ENCODE results near the gene CLDN10.

CLDN10 gene

DNA sequence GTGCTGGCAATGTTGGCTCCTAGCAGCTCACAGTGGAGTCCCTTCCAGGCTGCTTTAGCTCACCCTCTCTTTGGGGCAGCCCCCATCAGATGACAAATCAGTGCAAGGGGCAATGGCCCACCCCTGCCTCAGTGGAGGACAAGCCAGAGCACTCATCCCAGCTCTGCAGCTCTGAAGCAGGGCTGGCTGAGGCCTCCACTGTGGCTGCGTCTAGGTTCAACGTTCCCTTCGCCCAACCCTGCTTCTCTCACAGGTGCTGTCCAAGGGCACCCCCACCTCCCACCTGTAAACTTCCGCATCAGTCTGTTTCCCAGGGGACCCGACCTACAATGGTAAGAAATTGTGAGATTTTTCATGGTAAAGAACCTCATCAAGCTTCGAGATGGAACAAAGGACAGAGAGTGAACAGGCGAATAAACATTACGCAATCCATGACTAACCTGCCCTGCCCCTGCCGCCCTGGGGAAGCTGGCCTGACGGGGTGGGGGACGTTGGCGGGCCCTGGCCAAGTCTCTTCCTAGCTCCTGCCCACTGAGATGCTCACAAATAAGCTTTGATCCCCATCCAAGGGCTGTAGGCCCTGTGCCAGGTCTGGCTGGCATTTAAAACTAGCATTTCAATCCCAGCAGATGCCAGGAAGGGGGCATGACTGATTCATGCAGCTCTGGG is 51.5 kb downstream of the CLDN10 start:
- DNase-seq: no peak

DNA sequence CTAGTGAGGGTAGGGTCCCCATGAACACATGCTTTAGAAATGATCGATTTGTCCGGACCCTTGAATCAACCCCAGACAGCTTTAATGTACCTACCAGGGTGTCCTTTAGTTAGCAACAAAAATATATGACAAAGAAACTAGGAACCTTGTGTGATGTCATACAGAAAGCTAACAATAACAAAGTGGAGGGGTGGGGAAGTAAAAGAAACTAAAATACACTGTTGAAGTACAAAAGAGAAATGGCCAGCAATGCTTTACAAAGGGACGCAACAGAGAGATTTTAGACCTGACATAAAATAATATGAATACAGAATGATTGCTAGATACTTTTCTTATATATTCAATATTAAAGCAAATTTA is 52.0 kb downstream of the CLDN10 start:
- DNase-seq: no peak

DNA sequence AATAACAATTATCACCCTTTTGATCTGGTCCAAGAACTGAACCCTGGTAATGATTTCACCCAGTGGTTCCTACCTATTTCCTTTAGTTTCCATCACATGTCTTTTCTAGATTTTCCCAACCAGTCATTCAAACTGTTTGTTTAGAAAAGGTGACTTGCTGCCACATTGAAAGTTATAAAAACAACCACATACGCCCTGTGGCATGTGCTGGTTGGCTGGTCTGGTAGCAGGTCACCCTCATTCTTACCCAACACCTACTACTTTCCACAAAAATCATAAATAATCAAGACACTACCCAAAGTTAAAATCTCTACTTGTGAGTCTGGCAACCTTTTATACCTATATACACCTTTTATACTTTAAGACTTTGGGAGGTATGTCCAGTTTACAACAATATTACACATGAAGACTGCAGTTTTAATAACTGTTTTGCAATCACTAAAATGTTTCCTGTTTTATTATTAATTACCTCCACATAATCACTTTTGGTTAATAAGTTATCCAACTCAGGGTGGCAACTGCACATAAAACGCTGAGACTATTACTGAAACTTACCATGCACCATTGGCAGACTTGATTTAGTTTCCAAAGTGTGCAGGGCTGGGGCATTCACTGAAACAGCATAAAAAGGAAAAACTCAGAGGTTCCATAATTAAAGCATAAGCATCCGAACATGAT is 53.1 kb downstream of the CLDN10 start:
- no peak for DNase-seq

DNA sequence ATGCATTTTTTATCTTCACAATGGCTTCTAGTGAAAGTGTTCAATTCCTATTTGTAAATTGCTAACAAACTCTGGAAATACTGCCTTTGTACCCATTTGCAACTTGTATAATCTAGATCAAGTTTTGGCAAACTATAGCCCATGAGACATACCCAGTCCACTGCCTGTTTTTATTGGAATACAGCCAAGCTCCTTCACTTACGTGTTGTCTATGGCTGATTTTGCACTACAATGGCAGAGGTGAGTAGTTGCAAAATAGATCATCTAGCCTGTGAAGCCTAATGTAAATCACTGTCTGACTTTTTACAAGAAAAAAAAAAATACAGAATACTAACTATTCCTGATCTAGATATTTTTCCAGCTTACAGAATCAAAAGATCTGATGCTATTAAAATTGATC is 54.8 kb downstream of the CLDN10 start:
- DNase-seq: no peak

DNA sequence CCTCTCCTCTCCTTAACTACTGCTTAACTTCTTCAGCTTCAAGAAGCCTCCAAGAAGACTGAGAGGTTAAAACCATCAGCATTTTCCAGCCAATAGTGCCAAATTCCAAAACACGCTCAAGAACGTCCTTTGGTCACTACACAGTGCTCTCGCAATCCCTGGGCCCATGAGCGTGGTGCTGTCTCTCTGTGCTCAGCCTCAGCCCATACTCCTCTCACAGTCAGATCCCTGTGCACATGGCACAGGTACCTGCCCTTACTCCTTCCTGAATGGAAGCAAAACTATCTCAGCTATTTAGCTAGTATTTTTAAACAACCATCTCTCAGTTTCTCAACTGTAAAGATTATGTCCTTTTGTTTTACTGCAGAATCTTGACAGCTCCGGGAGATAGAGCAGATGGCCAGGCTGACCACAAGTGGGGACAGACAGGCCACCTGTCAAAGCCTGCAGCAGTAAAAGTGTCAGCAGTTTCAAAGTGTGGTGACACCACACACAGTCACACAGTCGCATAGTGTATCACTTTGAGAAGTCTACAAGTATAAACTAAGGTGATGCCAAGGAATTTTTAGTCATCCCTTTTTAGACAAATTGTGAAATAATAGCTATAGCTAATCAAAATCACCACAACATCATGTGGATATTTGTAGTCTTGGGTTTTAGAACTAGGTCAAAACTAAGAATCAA is 56.3 kb downstream of the CLDN10 start:
- DNase-seq: no peak

DNA sequence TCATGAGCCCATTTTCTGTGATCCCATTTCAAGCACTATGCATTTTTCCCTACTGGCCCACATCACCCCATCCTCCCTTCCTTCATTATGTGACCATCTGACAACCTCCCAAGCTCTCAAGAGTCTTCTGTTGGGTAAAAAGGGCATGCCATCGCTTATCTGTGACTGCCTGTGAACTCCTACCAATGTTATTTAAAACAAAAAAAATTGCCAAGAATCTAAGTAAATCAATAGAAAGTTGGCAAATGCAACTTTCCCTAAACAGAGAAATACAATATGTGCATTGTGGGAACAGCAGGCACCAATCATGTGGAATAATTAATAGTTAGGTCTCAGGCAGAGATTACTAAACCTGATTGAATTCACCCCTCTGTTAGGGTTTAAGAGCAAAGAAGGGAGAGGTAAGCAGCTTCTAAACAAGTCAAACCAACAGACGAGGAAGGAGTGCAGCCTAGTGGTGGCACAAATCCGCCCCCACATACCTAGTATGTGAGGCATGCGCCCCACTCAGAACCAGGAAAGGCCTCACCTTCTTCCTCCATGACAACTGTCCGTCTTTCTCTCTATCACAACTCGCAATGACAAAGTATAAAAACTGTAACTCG is 62.2 kb downstream of the CLDN10 start:
- no peak for DNase-seq

DNA sequence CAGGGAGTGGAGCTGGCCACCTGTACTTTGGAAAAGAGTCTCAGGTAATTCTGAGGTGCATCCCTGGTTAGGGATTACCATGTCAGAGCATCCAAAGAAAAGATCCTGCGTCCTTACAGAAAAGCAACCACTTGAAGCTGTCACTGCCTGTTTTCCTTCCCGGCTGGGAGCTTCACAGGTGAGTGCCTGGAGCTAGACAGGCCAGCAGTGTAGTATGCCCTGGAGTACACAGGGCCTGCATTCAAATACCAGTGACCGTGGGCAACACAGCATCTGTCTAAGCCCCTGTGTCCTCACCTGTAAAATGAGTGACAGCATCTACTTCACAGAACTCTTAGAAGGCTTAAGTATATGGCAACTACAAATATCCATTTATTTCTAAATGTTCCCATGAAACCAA is 63.0 kb downstream of the CLDN10 start:
- no peak for DNase-seq

DNA sequence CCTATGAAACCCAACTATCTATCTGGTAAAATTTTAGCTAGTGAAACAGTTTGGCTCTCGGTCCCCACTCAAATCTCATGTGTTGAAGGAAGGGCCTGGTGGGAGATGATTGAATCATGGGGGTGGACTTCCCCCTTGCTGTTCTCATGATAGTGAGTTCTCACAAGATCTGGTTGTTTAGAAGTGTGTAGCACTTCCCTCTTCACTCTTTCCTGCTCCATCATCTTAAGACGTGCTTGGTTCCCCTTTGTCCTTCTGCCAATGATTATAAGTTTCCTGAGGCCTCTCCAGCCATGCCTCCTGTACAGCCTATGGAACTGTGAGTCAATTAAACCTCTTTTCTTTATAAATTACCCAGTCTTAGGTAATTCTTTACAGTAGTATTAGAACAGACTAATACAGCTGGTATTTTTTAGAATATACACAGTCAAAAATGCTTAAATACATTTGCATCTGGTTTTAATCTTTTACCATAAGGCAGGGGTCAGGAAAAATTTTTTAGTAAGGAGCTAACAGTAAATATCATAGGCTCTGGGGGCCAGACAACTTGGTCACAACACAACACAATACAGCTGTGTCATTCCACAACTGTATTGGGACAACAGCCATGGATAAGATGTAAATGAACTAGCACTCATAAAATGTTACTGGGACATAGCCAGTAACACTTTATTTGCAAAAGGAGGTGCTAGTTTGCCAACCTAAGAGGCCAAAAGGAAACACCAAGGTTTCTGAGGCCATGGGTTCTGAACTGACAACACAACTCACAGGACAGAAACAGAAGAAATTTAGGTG is 67.7 kb downstream of the CLDN10 start:
- no peak for DNase-seq

DNA sequence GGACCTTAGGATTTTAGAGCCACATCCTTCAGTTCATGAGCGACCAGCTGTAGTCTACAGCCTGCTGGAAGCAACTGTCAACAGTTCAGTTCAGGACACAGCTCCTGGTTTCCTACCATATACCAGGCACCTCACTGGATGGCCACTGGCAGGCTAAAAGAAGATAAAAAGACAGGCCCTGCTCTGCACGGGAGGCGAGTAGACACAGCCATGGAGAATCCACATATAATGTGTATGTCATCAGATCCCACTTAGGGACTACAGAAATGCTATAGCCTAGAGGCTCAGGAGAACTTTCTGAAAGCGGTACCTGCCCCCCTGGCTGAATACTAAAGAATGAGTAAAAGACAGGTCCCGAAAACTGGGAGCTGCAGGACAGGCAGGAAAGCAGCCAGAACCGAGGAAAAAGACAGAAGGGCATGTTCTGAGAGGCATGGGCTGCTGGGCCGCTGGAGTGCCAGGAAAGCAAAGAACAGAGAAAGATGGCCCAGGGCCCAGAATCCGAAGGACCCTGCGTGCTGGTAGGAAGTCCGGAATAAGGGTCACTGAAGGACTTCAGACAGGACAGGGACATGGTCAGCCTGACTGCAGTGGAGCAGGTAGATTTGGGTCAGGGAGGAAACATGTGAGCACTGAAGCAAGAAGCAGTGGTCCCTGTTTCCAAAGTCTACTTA is 68.4 kb downstream of the CLDN10 start:
- no peak for DNase-seq

DNA sequence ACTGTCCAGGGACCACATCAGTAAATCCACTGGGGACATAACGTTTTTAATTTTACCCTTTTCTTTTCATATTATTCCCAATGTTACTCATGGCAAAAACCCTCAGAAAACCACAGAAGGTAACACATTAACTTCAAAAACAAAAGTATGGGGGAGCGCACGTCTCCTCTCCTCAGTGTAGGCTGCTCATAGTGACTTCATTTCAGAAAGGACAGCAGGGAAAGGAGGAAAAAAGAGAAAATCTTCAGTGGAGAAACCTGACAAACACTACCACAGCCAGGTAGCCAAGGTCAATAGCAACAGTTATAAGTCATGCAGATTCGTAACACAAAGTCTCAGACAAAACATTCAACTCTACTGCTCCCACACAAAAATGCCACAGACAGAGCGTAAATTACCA is 70.6 kb downstream of the CLDN10 start:
- DNase-seq: no peak

DNA sequence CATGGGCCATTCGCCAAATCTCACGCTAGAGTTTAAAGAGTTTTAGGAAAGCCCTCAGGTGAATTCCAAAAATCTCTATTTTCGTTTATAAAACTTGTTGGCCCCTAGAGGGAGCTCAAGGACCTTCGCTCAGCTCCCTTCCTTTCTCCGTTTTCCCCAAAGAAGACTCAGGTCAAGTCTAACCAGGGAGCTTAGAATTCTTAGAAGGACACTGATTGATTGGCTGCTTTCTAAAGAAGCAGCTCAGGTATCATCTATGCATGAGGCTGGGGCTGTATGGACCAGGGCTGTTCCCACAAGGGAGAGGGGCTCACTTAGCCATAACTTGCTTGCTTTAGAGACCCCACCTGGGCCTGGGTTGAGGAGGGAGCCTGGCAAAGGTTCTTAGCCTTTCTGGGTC is 71.5 kb downstream of the CLDN10 start:
- DNase-seq: no peak

DNA sequence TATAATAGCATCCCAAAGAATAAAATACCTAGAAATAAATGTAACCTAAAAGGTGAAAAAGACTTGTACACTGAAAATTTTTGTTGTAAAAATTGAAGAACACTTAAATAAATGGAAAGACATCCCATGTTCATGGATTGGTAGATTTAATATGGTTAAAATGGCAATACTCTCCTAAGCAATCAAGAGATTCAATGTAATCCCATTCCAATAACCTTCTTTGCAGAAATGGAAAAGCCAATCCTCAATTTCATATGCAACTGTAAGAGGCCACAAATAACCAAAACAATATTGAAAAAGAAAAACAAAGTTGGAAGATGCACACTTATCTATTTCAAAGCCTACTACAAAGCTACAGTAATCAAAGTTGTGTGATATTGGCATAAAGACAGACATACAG is 74.2 kb downstream of the CLDN10 start:
- DNase-seq: no peak

DNA sequence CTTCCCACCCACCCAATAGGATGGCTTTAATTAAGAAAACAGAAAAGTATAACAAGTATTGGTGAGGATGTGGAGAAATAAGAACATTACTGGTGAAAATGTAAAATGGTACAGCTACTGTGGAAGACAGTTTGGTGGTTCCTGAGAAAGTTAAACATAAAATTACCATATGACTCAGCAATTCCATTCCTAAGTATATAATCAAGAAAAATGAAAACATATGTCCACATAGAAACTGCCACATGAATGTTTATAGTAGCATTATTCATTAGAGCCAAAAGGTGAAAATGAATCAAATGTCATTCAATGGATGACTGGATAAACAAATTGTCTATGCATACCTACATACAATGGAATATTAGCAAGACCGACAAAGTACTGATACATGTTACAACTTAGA is 75.1 kb downstream of the CLDN10 start:
- no peak for DNase-seq

DNA sequence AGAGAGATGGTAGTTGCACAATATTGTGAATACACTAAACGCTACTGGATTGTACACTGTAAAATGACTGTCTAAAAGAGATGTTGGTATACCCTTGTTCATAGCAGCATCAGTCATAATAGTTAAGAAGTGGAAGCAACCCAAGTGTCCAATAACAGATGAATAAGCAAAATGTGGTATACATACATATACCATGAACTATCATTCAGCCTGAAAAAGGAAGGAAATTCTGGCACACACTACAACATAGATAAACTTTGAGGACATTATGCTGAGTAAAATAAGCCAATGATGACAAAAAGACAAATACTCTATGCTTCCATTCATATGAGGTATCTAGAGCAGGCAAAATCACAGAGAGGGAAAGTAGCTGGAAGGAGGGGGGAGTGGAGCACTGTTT is 76.0 kb downstream of the CLDN10 start:
- DNase-seq: no peak

DNA sequence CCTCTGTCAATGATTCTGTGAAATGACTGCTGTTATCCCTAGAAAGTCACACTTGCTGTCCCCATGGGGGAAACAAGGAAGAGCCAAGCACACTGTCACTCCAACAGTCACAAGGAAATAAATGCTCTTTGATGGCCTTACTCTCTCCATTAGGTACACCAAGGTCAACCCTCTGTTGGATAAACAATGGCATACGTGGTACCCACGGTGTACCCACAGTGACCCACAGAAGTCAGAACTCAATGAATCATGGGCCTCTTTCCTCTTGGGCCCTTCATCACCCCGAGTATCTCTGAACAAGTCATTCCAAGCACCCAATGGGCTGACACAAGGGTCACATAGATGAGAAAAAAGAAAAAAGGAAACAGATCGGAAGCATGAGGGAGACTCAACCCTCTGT is 76.6 kb downstream of the CLDN10 start:
- DNase-seq: no peak

Data from left hindlimb (tissue), 1 donor.